Coronary artery (tissue), 2 donors: ENCODE results near the gene AURKB.

Experiments
- DNase-seq: peaks from one replicate; pipeline ENCODE4 v3.0.0-alpha.2; 2017; ENCODE audit warnings: low spot score
- H3K27ac ChIP-seq, 2 donors: fragments of 200-600 bp; sonication (generic); one replicate each; pipeline ENCODE4 v1.5.1; 2016 to 2019
- H3K4me3 ChIP-seq: fragments of 200-600 bp; sonication (generic); 2 replicates; pipeline ENCODE4 v1.5.1; 2016; ENCODE audit warnings: mild to moderate bottlenecking, moderate library complexity
- CTCF ChIP-seq: fragments of 200-600 bp; sonication (generic); IDR thresholded peaks from one replicate; pipeline ENCODE4 v1.5.1; 2019; ENCODE audit warnings: antibody characterized with exemption

AURKB gene

GRCh38 chr17:8189711-8190477, 20.5 kb downstream of the AURKB start, which contains the start of gene BORCS6:
BORCS6 (minus strand) TSS chr17:8190180; CDS start chr17:8190140, 40 bp downstream.
- TF ChIP-seq CTCF: no peak
- DNase-seq: peak; percentile 99
- peak within 1 kb of the TSS; percentile 96 to 97 for H3K27ac ChIP-seq
- H3K4me3 ChIP-seq: peak within 1 kb of the TSS; percentile 88

- H3K27ac ChIP-seq: peak overlapping the region; percentile 96 to 97
- no peak for TF ChIP-seq CTCF
- DNase-seq: no peak
- peak overlapping the region; percentile 88 for H3K4me3 ChIP-seq
Observed at GRCh38 chr17:8189041-8189710, 21.2 kb downstream of the AURKB start.

- Histone ChIP-seq H3K27ac (peak overlapping the region; percentile 96 to 97), H3K4me3 (peak overlapping the region; percentile 88)
- peak; percentile 81 for DNase-seq
- TF ChIP-seq CTCF: no peak
Observed at GRCh38 chr17:8188263-8188839, 22.0 kb downstream of the AURKB start.

GRCh38 chr17:8187517-8188262, 22.7 kb downstream of the AURKB start:
- peak; percentile 95 for DNase-seq
- peak overlapping the region; percentile 88 for H3K4me3 ChIP-seq
- H3K27ac ChIP-seq: peak overlapping the region; percentile 96 to 97
- TF ChIP-seq CTCF: no peak

- H3K27ac ChIP-seq: peak overlapping the region; percentile 96 to 97
- peak; percentile 95 for DNase-seq
- peak overlapping the region; percentile 88 for H3K4me3 ChIP-seq
- no peak for TF ChIP-seq CTCF
Observed at GRCh38 chr17:8186787-8187516, 23.4 kb downstream of the AURKB start.

GRCh38 chr17:8186446-8186786, 24.0 kb downstream of the AURKB start:
- no peak for DNase-seq
- peak overlapping the region; percentile 96 to 97 for H3K27ac ChIP-seq
- peak overlapping the region; percentile 88 for H3K4me3 ChIP-seq
- TF ChIP-seq CTCF: no peak
